Lower leg skin (tissue), 4 donors: ENCODE data around the gene ZNF562. TPM values are rescaled to one million over a fixed set of nuclear protein-coding genes. Genes with fewer than 3 reads are reported as not detected.

Source experiments
- DNase-seq, 2 donors: peaks; one replicate each; pipeline ENCODE4 v3.0.0-alpha.2; 2019; ENCODE audit warnings: low spot score in 2 of 2
- H3K4me3 ChIP-seq: fragments of 200-600 bp; sonication (generic); 2 replicates; pipeline ENCODE4 v1.5.1; 2017; ENCODE audit warnings: mild to moderate bottlenecking, low read depth; ENCODE audit not compliant: poor library complexity, severe bottlenecking
- CTCF ChIP-seq, 3 donors: fragments of 450-650 bp; IDR thresholded peaks; one replicate each; pipeline ENCODE4 v1.5.1; 2016; ENCODE audit warnings: antibody characterized with exemption in 3 of 3, mild to moderate bottlenecking in 3 of 3, moderate library complexity in 2 of 3
- POLR2A ChIP-seq, 2 donors: fragments of 450-650 bp; IDR thresholded peaks; one replicate each; pipeline ENCODE4 v1.6.1; 2016 to 2017; ENCODE audit warnings: antibody characterized with exemption in 2 of 2, mild to moderate bottlenecking in 1 of 2, moderate library complexity in 1 of 2
- WGBS, 2 donors: methylation state at CpG; one replicate each; pipeline ENCODE4 v1.1.5; 2018; 5-methylcytosine and 5-hydroxymethylcytosine counted together
- intact Hi-C: fragments of 100-400 bp; cut with DNase I; formaldehyde crosslinking; loops from one replicate; pipeline ENCODE4 v1.15.0; 2023; ENCODE audit warnings: low total_unique reads
- total RNA-seq, 4 donors: library from RNA; depleted of rRNA; stranded (reverse); fragments of >200 nt; gene quantifications; one replicate each; pipeline ENCODE4 v1.1.0, GENCODE V29; 2016

ZNF562 gene
- total RNA-seq, 4 donors from 2014 or later, result 11.9 to 22.2 (median 14.0) TPM

GRCh38 chr19:9650345-9650744 lies 24.6 kb downstream of the ZNF562 start:
- WGBS, 2 donors, result 89 to 91% methylated on average over 5 of the region's 5 CpGs
- no peak overlapping the region for H3K4me3 ChIP-seq
- no peak for TF ChIP-seq CTCF (IDR thresholded peaks at IDR 0.05)
- no peak for TF ChIP-seq POLR2A (IDR thresholded peaks at IDR 0.05)
- no peak for DNase-seq
- intact Hi-C loops, result no loop called here

GRCh38 chr19:9645472-9645871 lies 29.4 kb downstream of the ZNF562 start:
- no peak for DNase-seq
- H3K4me3 ChIP-seq, result no peak overlapping the region
- 97% methylated on average over 1 of the region's 1 CpG for WGBS, 2 donors
- no peak for TF ChIP-seq CTCF (IDR thresholded peaks at IDR 0.05)
- no peak for TF ChIP-seq POLR2A (IDR thresholded peaks at IDR 0.05)
- intact Hi-C loops, result no loop called here

GRCh38 chr19:9644472-9644871 lies 30.4 kb downstream of the ZNF562 start:
- intact Hi-C loops, result no loop called here
- TF ChIP-seq CTCF (IDR thresholded peaks at IDR 0.05), result no peak
- TF ChIP-seq POLR2A (IDR thresholded peaks at IDR 0.05), result no peak
- no peak overlapping the region for H3K4me3 ChIP-seq
- 75 to 82% methylated on average over 4 of the region's 4 CpGs for WGBS, 2 donors
- DNase-seq, result no peak

- intact Hi-C loops, result no loop called here
- H3K4me3 ChIP-seq, result no peak overlapping the region
- WGBS, 2 donors, result 95% methylated on average over 6 of the region's 6 CpGs
- no peak for DNase-seq
- TF ChIP-seq POLR2A (IDR thresholded peaks at IDR 0.05), result no peak
- no peak for TF ChIP-seq CTCF (IDR thresholded peaks at IDR 0.05)
These were observed 33.1 kb downstream of the ZNF562 start for GRCh38 chr19:9641810-9642209.

GRCh38 chr19:9640956-9641355 lies 33.9 kb downstream of the ZNF562 start:
- DNase-seq, result no peak
- no peak overlapping the region for H3K4me3 ChIP-seq
- TF ChIP-seq POLR2A (IDR thresholded peaks at IDR 0.05) (no peak), CTCF (IDR thresholded peaks at IDR 0.05) (no peak)
- WGBS, 2 donors, result 44 to 52% methylated on average over 1 of the region's 1 CpG
- intact Hi-C loops, result no loop called here

- TF ChIP-seq POLR2A (IDR thresholded peaks at IDR 0.05) (no peak), CTCF (IDR thresholded peaks at IDR 0.05) (no peak)
- intact Hi-C loops, result loop anchor here (10.0 kb wide), 1 partner anchor 139 kb away; no protein-coding TSS in a partner anchor
- no peak for DNase-seq
- 95 to 98% methylated on average over 5 of the region's 5 CpGs for WGBS, 2 donors
- H3K4me3 ChIP-seq, result no peak overlapping the region
These were observed 38.9 kb downstream of the ZNF562 start for GRCh38 chr19:9636018-9636417.
